Right forelimb (tissue), 1 donor: ENCODE data around the gene DAND5.
A peak's percentile ranks its signal among the peaks of the same experiment; 100 is the strongest.

Experiments used
- DNase-seq: peaks from one replicate; pipeline ENCODE4 v3.0.0-alpha.2; 2018

The DAND5 gene

DNA sequence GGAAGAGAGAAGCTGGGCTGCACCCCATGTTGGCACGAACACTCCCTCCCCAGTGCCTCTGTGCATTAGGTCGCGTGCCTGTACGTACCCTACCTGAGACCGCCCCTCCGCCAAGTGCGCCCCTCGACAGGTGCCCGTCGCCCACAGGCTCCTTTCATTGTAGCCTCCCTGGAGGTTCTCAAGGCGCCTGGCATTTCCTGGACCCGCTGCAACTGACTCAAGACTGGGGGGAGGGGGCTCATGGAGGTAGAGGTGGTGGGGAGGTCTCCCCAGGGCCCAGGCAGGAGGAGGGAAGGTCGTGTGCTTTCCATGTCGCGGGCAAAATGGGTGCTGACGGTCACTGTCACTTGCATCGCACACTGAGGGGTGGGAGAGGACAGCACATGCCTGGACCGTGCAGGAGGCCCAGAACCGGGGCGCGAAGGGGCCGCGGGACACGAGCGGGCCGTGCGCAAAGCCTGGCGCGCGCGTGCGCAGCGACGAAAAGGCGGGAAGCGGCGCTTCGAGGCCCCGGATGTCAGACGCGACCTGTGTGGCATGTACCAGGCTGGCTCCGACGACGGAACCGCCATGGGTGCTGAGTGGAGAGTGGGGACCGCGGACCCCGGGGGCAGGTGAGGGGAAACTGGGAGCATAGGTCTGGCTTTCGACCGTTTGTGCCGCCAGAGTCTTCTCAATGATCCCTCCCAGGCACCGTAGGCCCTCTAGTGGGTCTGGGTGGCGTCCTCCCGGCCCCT is 42.4 kb downstream of the DAND5 start:
- DNase-seq, result no peak

DNA sequence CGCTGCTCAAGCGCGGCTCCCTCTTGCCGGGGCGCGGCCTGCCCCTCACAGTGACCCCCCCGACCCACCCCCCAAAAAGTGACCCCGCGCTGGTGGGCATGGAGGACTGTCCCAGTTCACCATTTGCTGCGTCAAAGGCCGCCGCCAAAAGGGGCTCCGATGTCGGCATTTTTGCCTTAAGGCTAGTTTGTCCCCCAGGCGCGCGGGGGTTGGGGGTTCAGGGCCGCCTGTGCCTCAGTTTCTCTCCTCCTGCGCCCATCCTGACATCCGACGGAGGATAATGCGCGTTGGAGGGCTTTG is 43.0 kb downstream of the DAND5 start:
- no peak for DNase-seq

DNA sequence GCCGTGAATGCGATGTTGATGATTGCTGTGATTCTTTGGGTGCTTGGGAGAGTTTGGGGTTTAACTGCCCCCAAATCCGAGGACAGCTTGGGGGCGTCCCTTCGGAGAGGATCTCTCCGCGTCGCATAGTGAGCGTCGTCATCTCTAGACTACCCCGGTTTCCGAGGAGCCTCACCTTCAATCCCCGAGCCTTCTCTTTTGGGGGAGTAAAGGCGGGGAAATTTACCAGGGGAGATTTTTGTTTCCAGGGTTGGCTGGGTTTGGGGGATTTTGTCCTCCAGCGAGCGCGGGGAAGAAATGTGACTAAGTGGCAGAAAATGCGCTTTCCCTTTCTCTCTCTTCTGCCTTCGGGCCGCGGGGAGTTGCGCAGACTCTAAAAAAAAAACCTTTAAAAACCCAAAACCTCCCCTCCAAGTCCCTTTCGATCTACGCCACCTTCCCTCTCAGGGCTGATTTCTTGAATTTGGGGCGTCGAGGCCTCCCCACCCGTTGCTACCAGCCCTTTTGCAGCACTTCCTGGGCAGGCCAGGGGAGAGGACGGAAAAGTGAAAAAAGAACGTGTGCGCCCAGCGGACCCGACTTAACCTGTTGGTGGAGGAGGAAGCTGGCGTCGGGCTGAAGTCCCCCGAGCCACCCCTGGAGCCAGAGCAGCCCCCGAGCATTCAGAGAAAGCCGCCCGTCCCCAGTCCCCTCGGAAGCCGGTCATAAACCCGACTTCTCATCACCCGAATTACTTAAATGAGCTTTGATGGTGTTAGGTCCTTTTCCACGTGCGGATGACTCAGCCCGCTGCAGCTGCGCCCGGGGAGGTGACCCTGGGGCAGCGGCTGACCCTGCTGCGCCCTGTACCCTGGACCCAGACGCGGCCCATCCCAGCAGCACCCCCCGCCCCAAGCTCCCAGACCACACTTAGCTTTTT is 43.6 kb downstream of the DAND5 start:
- DNase-seq, result no peak

DNA sequence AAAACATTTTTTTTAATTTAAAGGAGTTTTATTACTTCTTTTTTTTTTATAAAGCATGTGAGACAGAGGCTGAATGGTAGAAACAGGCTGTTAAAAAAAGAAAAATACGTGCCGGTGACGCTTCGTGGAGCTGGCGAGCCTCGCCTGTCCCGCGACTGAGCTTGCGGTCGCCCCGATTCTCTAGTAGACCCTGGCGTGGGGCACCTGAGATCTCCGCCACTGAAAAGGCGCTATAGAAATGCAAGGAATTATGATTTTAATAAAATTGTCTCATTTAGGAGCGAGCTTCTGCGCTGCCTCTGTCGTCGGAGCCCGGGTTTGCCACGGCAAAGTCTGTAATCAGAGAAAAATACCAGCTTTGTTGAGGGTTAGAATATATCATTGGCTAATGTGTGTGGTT is 44.3 kb downstream of the DAND5 start:
- DNase-seq, result no peak

DNA sequence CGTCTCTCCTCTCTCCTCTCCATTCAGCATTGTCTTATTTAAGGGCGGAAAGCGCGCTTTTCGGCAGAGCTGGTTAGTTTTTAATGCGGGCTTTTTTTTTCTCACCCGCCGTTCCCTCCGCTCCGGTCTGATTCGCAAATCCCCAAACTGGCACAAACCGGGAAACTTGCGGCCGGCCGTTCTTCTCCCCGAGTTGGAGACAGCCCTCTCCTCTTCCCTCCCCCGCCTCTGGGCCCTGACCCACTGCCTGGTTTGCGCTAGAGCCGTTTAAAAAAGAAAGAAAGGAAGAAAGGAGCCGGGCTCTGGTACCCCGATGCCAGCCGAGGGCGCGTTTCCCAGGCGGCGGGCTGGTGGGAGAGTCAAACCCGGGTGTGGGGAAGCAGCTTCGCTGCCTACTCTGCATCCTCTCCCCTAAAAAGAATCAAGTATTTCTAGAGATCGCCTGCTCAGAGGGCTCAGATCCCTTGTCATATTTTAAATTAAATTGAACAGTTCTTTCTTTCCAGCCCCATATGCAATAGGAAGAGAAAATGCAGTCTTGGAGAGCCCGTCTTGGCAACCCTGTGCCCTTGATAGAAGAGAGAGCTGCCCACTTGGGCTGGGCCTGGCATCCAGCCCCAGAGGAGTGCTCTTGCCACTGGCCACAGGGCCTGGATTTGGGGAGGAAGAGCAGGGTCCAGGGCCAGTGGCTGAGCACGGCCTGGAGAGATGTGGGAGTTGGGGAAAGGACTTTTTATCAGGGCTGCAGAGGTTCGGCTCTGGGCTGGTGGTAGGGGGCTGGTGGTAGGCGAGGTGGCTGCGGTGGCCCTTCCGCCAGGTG is 44.9 kb downstream of the DAND5 start:
- no peak for DNase-seq

DNA sequence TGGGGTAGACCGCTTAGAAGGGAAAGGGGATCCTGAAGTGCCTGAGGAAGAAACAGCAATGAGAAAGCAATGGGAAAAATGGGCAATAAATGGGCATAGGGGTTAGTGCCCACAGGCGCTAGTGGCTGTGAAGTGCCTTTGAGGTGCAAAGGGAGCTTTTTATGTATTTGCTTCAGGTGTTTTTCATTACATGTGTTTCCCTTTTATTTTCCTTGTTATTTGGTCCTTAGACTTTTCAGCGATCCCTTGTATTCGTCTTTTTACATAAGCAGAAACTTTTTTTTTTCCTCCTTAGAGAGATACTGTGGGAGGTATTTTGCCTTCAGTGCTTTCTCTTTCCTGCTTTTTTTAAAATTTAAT is 45.5 kb downstream of the DAND5 start:
- no peak for DNase-seq

DNA sequence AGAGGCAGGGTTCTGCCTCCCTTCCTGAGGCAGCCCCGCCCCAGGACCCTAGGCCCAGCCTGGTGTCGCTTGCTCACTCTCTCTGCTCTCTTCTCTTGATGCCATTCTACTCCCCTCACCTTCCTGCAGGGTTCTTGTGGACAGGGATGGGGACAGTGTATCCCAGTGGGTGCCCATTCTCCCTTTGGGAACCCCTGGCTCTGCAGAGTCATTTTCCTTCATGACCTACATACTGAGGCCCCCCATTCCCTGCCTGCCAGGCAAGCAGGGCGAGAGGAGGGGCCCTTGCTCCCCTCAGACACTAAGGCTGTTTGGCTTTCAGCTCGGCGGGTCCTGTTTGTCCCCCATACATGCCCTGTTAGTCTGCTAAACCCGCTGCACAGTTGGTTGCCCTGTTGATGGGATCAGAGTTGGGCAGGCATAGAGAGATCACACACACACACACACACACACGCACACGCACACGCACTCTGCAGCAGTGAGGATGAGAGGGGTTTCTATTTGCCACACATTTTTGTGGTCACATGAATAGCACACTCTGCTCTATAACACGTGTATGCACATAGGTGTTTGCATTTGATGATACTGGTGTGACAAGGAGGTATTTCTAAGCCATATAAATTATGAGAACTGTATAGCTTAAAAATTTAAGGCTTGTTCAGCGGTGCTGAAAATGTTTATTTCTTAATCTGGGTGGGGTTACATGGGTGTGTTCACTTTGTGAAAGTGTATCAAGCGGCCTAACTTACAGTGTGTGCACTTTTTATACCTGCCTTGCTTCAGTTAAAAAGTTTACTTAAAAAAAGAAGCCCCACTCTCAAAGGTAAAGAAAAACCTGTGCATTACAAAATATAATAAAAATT is 46.2 kb downstream of the DAND5 start:
- DNase-seq, result no peak

DNA sequence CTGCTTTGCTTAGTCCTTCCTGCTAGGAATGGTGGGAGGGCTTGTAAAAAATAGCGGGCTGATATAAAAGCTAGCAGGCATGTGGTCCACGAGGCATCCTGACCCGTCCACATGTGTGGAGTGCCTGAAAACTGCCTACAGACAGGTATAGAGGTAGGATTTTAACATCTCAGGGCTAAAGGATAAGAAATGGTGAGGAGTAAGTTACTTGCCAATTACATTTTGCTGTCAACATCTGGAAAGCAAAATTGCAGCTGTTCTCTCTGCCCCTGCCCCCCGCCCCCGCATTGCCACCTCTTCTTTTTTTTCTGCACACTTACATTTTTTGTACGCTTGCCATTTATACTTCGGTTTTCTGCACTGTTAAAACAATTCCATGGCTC is 46.9 kb downstream of the DAND5 start:
- no peak for DNase-seq

DNA sequence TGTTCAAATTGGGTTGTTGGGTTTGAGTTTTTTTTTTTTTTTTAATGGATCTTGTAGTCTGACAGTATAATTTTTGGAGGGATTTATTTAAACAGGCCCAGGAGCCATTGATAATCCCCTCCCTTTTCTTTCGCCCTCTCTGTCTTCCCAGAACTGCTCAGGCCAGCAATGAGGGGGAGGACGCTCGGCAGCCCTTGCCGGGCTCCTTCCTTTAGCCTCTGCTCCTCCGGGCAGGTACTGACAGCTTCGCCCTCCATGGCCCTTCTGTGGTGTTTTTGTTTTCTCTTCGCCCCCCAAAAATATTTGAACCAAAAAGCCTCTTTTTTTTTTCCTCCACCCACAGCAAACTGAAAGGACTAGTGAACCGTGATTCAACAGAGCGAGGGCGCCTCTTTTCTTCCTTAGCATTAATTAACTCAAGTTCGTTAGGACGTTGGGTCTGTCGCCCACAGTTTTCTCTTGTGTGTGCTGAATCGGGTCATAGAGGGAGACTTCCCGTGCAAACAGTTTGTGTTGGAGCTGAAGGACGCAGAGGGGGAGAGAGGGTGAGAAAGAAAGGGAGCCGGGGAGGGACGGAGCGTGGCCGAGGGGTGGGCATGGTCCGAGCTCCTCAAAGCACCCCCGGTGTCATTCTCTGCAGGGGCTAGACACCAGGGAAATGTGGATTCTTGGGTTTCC is 47.4 kb downstream of the DAND5 start:
- no peak for DNase-seq

DNA sequence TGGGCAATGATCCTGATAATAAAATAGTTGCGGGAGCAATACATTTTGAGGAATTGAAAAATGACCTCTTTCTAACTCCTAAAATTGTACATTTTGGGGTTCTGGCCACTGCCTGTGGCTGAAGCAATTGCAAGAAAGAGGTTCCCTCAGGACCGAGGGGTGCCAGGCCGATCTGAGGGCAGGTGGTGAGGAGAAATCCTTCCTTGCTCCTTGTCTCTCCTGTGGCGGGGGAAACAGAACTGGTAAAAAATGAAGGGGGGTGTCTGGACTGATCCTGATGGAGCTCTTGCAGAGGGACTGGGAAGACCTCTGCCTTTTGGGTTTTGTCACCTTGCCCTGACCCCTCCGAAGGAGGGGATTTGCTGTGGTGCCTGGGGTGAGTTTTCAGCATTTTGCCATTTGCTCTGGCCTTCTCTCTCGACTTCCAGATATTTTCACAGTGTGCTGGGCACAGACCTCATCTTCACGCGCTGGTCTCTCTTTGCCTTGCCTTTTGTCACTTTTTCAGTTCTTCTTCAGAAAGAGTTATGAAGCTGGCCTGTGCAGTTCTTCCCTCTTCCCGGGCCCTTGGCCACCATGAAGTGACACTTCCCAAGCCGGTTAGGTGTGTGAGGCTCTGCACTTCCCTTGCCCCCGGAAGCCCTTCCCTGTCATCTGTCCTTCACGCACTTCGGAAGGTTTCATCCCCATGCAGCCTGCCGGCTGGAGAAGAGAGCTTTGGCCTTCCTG is 48.1 kb downstream of the DAND5 start:
- no peak for DNase-seq

DNA sequence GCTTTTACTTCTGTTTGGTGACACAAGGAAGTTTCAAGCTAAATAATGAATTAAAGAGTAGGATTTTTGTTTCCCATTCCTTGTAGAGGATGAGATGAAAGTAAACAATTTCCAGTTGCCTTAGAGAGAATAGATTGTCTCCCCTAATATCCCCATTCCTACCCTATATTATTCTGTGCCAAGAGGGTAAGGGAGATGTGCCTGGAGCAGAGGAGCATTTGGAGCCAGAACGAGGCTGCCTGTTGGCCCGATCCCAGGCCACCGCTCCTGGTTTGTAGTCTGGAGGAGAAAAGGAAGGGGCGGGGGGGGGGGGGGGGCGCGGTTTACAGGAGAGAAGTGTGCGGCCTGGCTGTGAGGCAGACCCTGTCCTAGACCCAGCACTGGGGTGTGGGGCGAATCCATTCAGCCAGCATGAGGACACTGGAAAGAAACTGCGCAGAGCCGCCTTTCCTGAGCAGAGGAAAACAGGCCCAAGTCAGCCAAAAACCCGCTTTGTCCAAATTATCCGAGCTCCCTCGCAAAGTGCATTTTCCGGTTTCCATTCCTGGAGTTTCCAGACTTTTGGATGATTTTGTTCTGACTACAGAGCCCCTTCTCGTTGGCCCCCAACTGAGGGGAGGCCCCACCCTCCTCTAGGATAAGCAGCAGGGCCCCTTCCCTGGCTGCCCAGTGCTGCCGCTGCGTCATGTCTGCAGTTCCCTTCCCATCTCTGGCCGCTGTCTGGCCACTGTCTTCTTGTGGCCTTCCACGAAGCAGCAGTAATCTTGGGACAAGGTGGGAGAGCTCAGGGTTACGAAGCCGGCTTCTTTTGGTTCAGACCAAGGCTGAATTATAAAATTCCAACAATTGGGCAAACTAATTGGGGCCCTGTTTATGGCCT is 48.9 kb downstream of the DAND5 start:
- peak; percentile 84 for DNase-seq

DNA sequence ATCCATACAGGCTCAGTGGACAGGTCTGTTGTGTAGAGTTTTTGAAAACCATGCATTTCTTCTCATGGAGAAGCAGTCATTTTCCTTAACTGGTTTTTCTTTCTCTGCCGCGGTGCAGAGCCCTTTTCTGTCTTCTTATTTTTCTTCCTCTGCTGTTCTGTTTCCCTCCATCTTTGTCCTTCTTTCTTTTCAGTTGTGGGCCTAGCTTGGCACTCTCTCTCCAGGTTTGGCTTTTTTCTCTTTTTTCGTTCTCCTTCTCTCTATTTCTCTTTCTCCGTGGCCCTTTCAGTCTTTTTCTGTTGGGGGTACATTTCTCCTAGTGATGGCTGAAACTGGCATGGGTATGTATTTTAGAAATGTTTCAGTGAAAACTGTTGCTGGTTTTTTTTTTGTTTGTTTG is 50.0 kb downstream of the DAND5 start:
- no peak for DNase-seq

DNA sequence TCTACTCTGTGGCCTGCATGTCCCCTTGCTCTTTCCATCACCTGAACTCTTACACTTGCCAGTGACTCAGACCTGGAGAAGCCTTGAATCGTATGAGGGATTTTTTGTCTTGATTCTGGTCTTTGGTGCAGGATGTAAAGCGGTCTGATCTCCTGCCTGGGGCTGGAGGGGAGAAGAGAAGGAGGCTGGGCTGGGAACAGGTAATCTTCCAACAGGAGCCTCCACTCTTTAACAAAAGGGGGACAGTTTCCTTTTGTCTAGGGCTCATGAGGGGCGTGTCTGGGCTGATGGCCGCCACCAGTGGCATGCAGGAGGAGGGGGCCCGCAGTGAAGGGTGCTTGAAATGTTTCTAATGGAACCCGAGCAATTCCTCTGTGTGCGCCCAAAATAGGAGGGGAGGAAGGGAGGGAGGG is 50.6 kb downstream of the DAND5 start:
- DNase-seq, result no peak

DNA sequence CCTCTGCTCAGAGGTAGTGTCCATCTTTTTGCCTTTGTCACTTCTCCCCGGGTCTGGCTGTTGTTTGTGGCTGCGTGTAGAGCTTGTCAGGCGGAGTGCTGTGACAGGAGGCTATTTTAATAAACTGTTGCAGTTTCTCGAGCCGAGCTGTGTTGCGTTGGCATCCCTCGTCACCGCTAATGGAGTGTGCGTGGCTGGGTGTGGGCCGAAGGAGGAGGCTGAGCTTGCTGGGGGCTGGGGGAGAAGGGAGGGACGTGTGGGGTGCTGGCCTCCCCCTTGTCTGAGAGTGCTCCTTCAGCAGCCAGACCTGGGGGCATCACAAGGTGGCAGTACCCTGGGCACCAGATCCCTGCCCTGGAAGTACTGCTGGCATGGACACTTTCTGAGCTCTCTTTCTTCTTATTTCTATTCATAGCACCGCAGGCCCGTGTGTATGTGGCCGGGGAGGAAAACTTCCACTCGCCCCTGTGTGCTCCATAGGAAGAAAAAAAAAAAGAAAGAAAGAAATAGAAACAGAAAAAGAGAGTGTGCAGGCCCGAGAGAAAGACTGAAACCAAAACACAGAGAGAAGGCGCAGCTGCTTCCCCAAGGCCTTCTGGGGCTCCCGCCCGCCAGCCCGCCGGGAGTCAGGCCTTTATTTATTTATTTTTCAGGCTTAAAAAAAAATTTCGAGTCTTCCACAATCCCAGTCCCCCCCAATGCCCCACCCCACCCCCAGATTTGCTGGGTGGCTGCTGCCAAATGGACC is 52.9 kb downstream of the DAND5 start:
- DNase-seq, result no peak

DNA sequence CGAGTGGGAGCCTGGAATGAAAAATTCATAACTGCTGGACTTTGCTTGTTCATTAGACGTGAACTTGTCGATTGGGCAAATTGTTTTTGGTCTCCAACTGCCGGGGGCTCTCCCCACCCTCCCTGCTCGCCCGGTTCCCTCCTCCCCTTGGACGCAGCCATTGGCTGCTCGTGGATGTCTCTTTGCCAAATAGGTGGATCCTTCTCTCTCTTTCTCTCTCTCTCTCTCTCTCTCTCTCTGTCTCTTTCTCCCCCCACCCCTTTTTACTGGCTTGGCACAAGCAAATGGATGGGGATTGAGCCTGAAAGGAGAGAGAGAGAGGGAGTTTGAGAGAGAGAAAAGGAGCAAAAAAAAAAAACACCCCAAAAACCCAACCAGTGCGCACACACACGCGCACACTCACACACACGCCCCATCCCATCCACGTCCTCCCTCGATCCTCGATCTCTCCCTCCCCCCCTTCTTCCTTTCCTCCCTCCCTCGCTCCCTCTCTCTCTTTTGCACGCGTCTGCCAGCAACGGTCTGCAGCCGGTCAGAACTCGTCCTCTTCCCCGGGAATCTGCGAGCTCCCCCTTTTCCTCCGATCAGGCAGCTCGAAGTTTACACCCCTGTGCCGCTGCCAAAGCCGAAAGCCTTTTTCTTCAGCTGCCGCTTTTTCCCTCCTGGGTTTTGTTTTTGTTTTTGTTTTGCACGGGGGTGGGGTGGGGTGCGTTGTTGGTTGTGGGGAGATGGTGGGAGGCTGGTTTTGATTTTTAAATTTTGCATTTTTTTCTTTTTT is 53.7 kb downstream of the DAND5 start:
- peak; percentile 92 for DNase-seq

DNA sequence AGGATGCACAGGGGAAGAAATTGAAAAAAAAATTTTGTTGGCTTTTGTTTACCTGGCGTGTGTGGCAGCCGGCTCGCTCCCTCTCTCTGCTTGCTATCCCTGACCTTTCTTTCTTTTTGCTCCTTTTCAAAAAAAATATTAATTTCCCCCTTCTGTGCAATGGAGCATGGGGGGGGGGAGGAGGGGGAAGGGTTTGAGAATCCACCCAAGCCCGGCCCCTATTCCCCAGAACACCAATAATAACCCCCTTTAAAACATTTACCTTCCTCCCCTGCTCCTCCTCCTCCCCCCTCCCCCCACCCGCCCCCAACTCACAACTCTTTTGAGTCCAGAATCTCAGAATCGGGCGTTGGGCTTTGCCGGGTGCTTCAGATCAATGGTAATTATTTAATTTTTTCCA is 54.3 kb downstream of the DAND5 start:
- no peak for DNase-seq
